Hepatocyte (in vitro differentiated cells): Measurements from ENCODE around the gene PARD3B.

Experiments
- EZH2phosphoT487 ChIP-seq: fragments of 200-600 bp; sonication (generic); IDR thresholded peaks from one replicate; pipeline ENCODE4 v1.6.1; 2018; ENCODE audit warnings: antibody characterized with exemption, mild to moderate bottlenecking, low read depth, moderate library complexity; ENCODE audit not compliant: unreplicated experiment, severe bottlenecking
- TF ChIP-seq, protein P1 (sequence below): fragments of 200-600 bp; sonication (generic); IDR thresholded peaks from 2 replicates; pipeline ENCODE4 v1.5.1; 2016; ENCODE audit warnings: antibody characterized with exemption, mild to moderate bottlenecking; ENCODE audit not compliant: poor library complexity

- TF ChIP-seq, protein P1, sequence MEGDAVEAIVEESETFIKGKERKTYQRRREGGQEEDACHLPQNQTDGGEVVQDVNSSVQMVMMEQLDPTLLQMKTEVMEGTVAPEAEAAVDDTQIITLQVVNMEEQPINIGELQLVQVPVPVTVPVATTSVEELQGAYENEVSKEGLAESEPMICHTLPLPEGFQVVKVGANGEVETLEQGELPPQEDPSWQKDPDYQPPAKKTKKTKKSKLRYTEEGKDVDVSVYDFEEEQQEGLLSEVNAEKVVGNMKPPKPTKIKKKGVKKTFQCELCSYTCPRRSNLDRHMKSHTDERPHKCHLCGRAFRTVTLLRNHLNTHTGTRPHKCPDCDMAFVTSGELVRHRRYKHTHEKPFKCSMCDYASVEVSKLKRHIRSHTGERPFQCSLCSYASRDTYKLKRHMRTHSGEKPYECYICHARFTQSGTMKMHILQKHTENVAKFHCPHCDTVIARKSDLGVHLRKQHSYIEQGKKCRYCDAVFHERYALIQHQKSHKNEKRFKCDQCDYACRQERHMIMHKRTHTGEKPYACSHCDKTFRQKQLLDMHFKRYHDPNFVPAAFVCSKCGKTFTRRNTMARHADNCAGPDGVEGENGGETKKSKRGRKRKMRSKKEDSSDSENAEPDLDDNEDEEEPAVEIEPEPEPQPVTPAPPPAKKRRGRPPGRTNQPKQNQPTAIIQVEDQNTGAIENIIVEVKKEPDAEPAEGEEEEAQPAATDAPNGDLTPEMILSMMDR, result no peak
- no peak for TF ChIP-seq EZH2phosphoT487
These were observed 729.5 kb downstream of the PARD3B start for GRCh38 chr2:205274801-205275200.
